H1 (cell line): Measurements from ENCODE around the gene ANGEL2. TPM values are rescaled to one million over a fixed set of nuclear protein-coding genes. Genes with fewer than 3 reads are reported as not detected.
A peak's percentile ranks its signal among the peaks of the same experiment; 100 is the strongest.

Experiments
- CTCF ChIA-PET: fragments of 300-600 bp; sonication (Branson Sonifier 250); formaldehyde crosslinking; loops from one replicate; lab custom pipeline; 2021; ENCODE audit not compliant: partially characterized antibody; lab: Charles Lee
- POLR2A ChIA-PET: fragments of 300-600 bp; sonication (Branson Sonifier 250); formaldehyde crosslinking; loops from one replicate; lab custom pipeline; 2021; ENCODE audit warnings: inconsistent platforms; ENCODE audit not compliant: partially characterized antibody; lab: Charles Lee
- DNase-seq, 2 experiments: peaks; one replicate each; pipeline versions ENCODE4 v3.0.0 to v3.0.0-alpha.2; 2010 to 2022; ENCODE audit warnings: low spot score in 2 of 2, low read depth in 1 of 2, mixed read lengths in 1 of 2
- FAIRE-seq: peaks from 2 replicates; lab custom pipeline; 2011; peaks lifted over from hg19 to GRCh38; lab: Jason Lieb, UNC
- H2AFZ ChIP-seq: 2 replicates; pipeline ENCODE4 v1.8.1; 2012; ENCODE audit warnings: low read length, inconsistent platforms
- H2AK5ac ChIP-seq: 2 replicates; pipeline ENCODE4 v1.6.1; 2013; ENCODE audit warnings: low read depth, low read length
- H2BK120ac ChIP-seq: replicated peaks from 2 replicates; pipeline ENCODE3; 2013; ENCODE audit warnings: low read depth, low read length, inconsistent platforms
- H2BK12ac ChIP-seq: 2 replicates; pipeline ENCODE4 v1.6.1; 2013; ENCODE audit warnings: low read depth, low read length
- H2BK15ac ChIP-seq: 2 replicates; pipeline ENCODE4 v1.6.1; 2013; ENCODE audit warnings: low read length
- H2BK20ac ChIP-seq: 2 replicates; pipeline ENCODE4 v1.6.1; 2013; ENCODE audit warnings: low read length
- H2BK5ac ChIP-seq: 2 replicates; pipeline ENCODE4 v1.6.1; 2013; ENCODE audit warnings: low read depth, low read length
- H3K14ac ChIP-seq: 2 replicates; pipeline ENCODE4 v1.6.1; 2013; ENCODE audit warnings: inconsistent platforms; ENCODE audit not compliant: insufficient read length
- H3K18ac ChIP-seq: 2 replicates; pipeline ENCODE4 v1.6.1; 2013; ENCODE audit warnings: low read length; ENCODE audit errors: extremely low read depth
- H3K23ac ChIP-seq: 2 replicates; pipeline ENCODE4 v1.6.1; 2013; ENCODE audit warnings: inconsistent platforms; ENCODE audit not compliant: insufficient read length
- H3K23me2 ChIP-seq: 2 replicates; pipeline ENCODE4 v1.6.1; 2013; ENCODE audit warnings: low read depth, low read length
- H3K27ac ChIP-seq: 2 replicates; pipeline ENCODE4 v1.6.1; 2011; ENCODE audit warnings: low read depth, low read length, inconsistent platforms
- H3K27me3 ChIP-seq, 4 experiments: replicated peaks in 1 of 4; 1 replicate in 1 of 4; 2 replicates in 3 of 4; pipeline versions ENCODE4 v1.6.1 to v1.8.1; 2011 to 2013; ENCODE audit warnings: low read length in 3 of 4, mild to moderate bottlenecking in 3 of 4, inconsistent platforms in 2 of 4, mixed read lengths in 2 of 4, moderate library complexity in 1 of 4; ENCODE audit not compliant: control insufficient read depth in 3 of 4, insufficient read depth in 3 of 4; ENCODE audit errors: extremely low read depth in 1 of 4
- H3K36me3 ChIP-seq, 4 experiments: 2 replicates each; pipeline versions ENCODE4 v1.6.1 to v1.8.1; 2011 to 2013; ENCODE audit warnings: mild to moderate bottlenecking in 4 of 4, low read length in 3 of 4, moderate library complexity in 2 of 4, control low read depth in 1 of 4, inconsistent platforms in 1 of 4; ENCODE audit not compliant: insufficient read depth in 4 of 4, control insufficient read depth in 2 of 4
- H3K4ac ChIP-seq: replicated peaks from 2 replicates; pipeline ENCODE3; 2013; ENCODE audit warnings: low read length, low read depth, mixed read lengths, inconsistent platforms; ENCODE audit not compliant: insufficient read length
- H3K4me1 ChIP-seq, 4 experiments: replicated peaks in 1 of 4; 1 replicate in 1 of 4; 2 replicates in 3 of 4; pipeline versions ENCODE4 v1.6.1 to v1.8.1; 2011 to 2013; ENCODE audit warnings: low read length in 3 of 4, inconsistent platforms in 2 of 4, mixed read lengths in 1 of 4; ENCODE audit not compliant: insufficient read depth in 4 of 4, control insufficient read depth in 3 of 4
- H3K4me2 ChIP-seq, 2 experiments: 2 replicates each; pipeline versions ENCODE4 v1.6.1 to v1.8.1; 2011 to 2013; ENCODE audit warnings: low read depth in 2 of 2, low read length in 2 of 2, control low read depth in 1 of 2, inconsistent platforms in 1 of 2, mild to moderate bottlenecking in 1 of 2; ENCODE audit not compliant: insufficient read depth in 1 of 2
- H3K4me3 ChIP-seq, 4 experiments: fragments of 200-600, 300-600 bp in 1 of 4; sonication (generic), shearing (Covaris generic), sonication (Bioruptor Twin) in 1 of 4; 2 replicates each; pipeline versions ENCODE4 v1.5.1 to v1.8.1; 2011 to 2016; ENCODE audit warnings: low read length in 4 of 4, low read depth in 3 of 4, control low read depth in 2 of 4, inconsistent platforms in 2 of 4, mild to moderate bottlenecking in 2 of 4, mixed read lengths in 1 of 4, moderate library complexity in 1 of 4; ENCODE audit not compliant: insufficient read depth in 2 of 4; ENCODE audit errors: extremely low read depth in 1 of 4
- H3K56ac ChIP-seq: replicated peaks from 2 replicates; pipeline ENCODE3; 2013; ENCODE audit warnings: low read depth, mild to moderate bottlenecking, mixed read lengths, low read length, inconsistent platforms; ENCODE audit not compliant: insufficient read length
- H3K79me1 ChIP-seq: 2 replicates; pipeline ENCODE4 v1.6.1; 2013; ENCODE audit warnings: low read depth, low read length, control low read depth
- H3K79me2 ChIP-seq, 2 experiments: 2 replicates each; pipeline versions ENCODE4 v1.6.1 to v1.8.1; 2012 to 2013; ENCODE audit warnings: low read length in 2 of 2, mild to moderate bottlenecking in 2 of 2, inconsistent platforms in 1 of 2; ENCODE audit not compliant: insufficient read depth in 2 of 2, control insufficient read depth in 1 of 2
- H3K9ac ChIP-seq, 4 experiments: replicated peaks in 1 of 4; 1 replicate in 1 of 4; 2 replicates in 3 of 4; pipeline versions ENCODE4 v1.6.1 to v1.8.1; 2011 to 2013; ENCODE audit warnings: low read depth in 3 of 4, low read length in 3 of 4, control low read depth in 2 of 4, mild to moderate bottlenecking in 2 of 4, moderate library complexity in 2 of 4, inconsistent platforms in 1 of 4; ENCODE audit errors: extremely low read depth in 1 of 4
- H3K9me3 ChIP-seq, 2 experiments: 2 replicates each; pipeline versions ENCODE4 v1.6.1 to v1.8.1; 2012 to 2013; ENCODE audit warnings: mild to moderate bottlenecking in 2 of 2, moderate library complexity in 2 of 2, control low read depth in 1 of 2, inconsistent platforms in 1 of 2, low read depth in 1 of 2, low read length in 1 of 2, mixed read lengths in 1 of 2; ENCODE audit not compliant: insufficient read depth in 2 of 2
- H4K20me1 ChIP-seq, 2 experiments: replicated peaks in 1 of 2; 2 replicates each; pipeline versions ENCODE3 to v1.8.1; 2011 to 2013; ENCODE audit warnings: inconsistent platforms in 2 of 2, low read length in 2 of 2, mild to moderate bottlenecking in 1 of 2; ENCODE audit not compliant: insufficient read depth in 2 of 2, control insufficient read depth in 1 of 2
- H4K5ac ChIP-seq: 2 replicates; pipeline ENCODE4 v1.6.1; 2013; ENCODE audit warnings: low read length, low read depth, mixed read lengths, inconsistent platforms; ENCODE audit not compliant: insufficient read length
- H4K8ac ChIP-seq: 2 replicates; pipeline ENCODE4 v1.8.0; 2013; ENCODE audit warnings: mild to moderate bottlenecking, moderate library complexity, low read length, inconsistent platforms; ENCODE audit not compliant: insufficient read depth; ENCODE audit errors: extremely low read depth
- H4K91ac ChIP-seq: replicated peaks from 2 replicates; pipeline ENCODE3; 2013; ENCODE audit warnings: low read length, mixed read lengths, inconsistent platforms; ENCODE audit not compliant: insufficient read length
- POLR2A ChIP-seq, 2 experiments: IDR thresholded peaks; 1 replicate in 1 of 2; 2 replicates in 1 of 2; pipeline ENCODE4 v1.6.1; 2011; ENCODE audit warnings: low read depth in 2 of 2, low read length in 2 of 2, mild to moderate bottlenecking in 2 of 2; ENCODE audit errors: control extremely low read depth in 1 of 2
- TAF7 ChIP-seq: optimal IDR thresholded peaks from 2 replicates; pipeline ENCODE3; 2011; ENCODE audit warnings: low read depth, mild to moderate bottlenecking, inconsistent platforms, low read length, moderate library complexity, borderline replicate concordance
- TCF12 ChIP-seq: IDR thresholded peaks from 2 replicates; pipeline ENCODE4 v1.6.1; 2011; ENCODE audit warnings: low read depth, mild to moderate bottlenecking, low read length
- whole genome bisulfite sequencing, 2 experiments: shearing (Covaris generic) in 1 of 2; methylation state at CpG; one replicate each; pipeline versions ENCODE4 v1.1.6 to v1.1.7; 2013 to 2015; ENCODE audit warnings: low lambda C conversion rate in 2 of 2, mixed read lengths in 2 of 2, inconsistent platforms in 1 of 2, low coverage in 1 of 2, missing lambda C conversion rate in 1 of 2; ENCODE audit not compliant: insufficient replicate concordance in 2 of 2, insufficient coverage in 1 of 2, insufficient read length in 1 of 2; ENCODE audit errors: extremely low coverage in 1 of 2, missing lambda C conversion rate in 1 of 2; 5-methylcytosine and 5-hydroxymethylcytosine counted together
- polyA plus RNA-seq, 7 experiments: library from polyadenylated mRNA; depleted of rRNA in 3 of 7; stranded (reverse) in 5 of 7; unstranded in 2 of 7; fragments of >200 nt in 5 of 7; fragments of 200-250 nt in 2 of 7; gene quantifications; 1 replicate in 5 of 7; 2 replicates in 1 of 7; 4 replicates in 1 of 7; pipeline versions ENCODE4 v1.2.1 to v1.2.3, GENCODE V29; 2011 to 2013; ENCODE audit warnings: missing spikeins in 2 of 7, mixed read lengths in 2 of 7
- total RNA-seq: library from RNA; stranded (reverse); fragmentation: NEBNext Ultra II Directional; extraction: Animal tissue kit (Norgen Biotek cat#: 25700); gene quantifications from 2 replicates; pipeline ENCODE4 v1.2.1, GENCODE V29; 2021
- TF ChIP-seq, protein P1 (sequence below): IDR thresholded peaks from 2 replicates; pipeline ENCODE4 v1.6.1; 2012; ENCODE audit warnings: inconsistent platforms

Gene ANGEL2
- total and polyA plus RNA-seq, 2 of the 8 experiments (the other 6 are each of a cell fraction or from before 2014, with no cell fraction given), result 18.1 to 39.9 TPM

DNA sequence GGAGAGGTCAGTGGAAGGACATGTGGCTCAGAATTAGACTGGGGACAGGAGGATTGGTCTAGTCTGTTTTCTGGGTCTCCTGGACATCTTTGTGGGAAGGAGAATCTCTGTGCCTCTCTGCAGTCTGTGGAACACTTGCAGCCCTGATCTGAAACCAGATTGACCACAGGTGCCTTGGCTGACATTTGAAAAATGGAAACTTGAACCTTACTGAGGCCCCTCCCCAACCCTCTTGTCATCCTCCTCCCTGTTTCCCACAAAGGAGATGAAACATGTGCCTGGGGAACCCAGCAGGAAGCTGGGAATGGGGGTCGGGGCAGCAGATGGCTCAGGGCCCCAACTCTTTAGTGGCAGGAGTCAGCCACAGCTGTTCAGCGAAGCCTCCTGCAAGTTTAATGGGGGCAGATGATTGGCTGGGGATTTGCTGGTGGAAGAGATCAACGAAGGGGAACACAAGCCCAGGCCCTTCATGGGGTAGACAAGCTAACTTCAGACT, 47.3 kb downstream of the ANGEL2 start:
- no peak overlapping the region for H4K5ac ChIP-seq
- peak overlapping the region; percentile 20; the same call in 1 of the 2 replicates for H3K27ac ChIP-seq
- DNase-seq, result no peak
- POLR2A ChIA-PET, result interaction anchor here (0.6 to 12.7 kb wide), 25 partner anchors 8 to 360 kb away, joined by 3 to 240 read pairs (median 6); partner anchors contain the start of genes ATF3, FLVCR1 and VASH2
- H3K4ac ChIP-seq, result no peak overlapping the region
- no peaks in the 10 kb centered on the region for H3K27me3 ChIP-seq
- H3K4me3 ChIP-seq, result no peak overlapping the region
- H3K4me2 ChIP-seq, result 0 out of 4 replicates have a peak overlapping the region, but pooled peaks have one; percentile 4 to 12
- H2BK120ac ChIP-seq, result no peak overlapping the region
- FAIRE-seq, result no peak
- 0 out of 7 replicates have a peak overlapping the region, but pooled peaks of 1 of the 4 experiments have one; percentile 17 for H3K9ac ChIP-seq
- WGBS, 2 experiments, result 82% methylated on average over 3 of the region's 3 CpGs; no CpG with 5 or more reads in 1 of the 2 experiments
- no peaks in the 10 kb centered on the region for H3K9me3 ChIP-seq
- no peak overlapping the region for H3K18ac ChIP-seq
- no peak overlapping the region for H4K8ac ChIP-seq
- H3K36me3 ChIP-seq, result peaks cover 36 to 95% (median 76%) of the 10 kb centered on the region in 4 experiments
- H2BK5ac ChIP-seq, result no peak overlapping the region
- H4K20me1 ChIP-seq, result peaks cover 1 to 5% of the 10 kb centered on the region in 2 experiments
- H2BK15ac ChIP-seq, result no peak overlapping the region
- H2AFZ ChIP-seq, result no peak overlapping the region
- TF ChIP-seq POLR2A (IDR thresholded peaks at IDR 0.05; ENCODE audit: control extremely low read depth in 1 of 2, low read depth in 2 of 2, low read length in 2 of 2) (peak in 1 of 2 experiments; percentile 51; a peak in 1 of 3 replicates), TAF7 (no peak), TCF12 (0 out of 2 replicates have a peak, but pooled peaks have one; percentile 56)
- TF ChIP-seq, protein P1, sequence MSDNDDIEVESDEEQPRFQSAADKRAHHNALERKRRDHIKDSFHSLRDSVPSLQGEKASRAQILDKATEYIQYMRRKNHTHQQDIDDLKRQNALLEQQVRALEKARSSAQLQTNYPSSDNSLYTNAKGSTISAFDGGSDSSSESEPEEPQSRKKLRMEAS, result 0 out of 2 replicates have a peak, but pooled peaks have one; percentile 44
- no peak overlapping the region for H2BK20ac ChIP-seq
- H3K79me2 ChIP-seq, result no peaks in the 10 kb centered on the region; a peak in 1 of 4 replicates
- H2AK5ac ChIP-seq, result no peak overlapping the region
- H3K79me1 ChIP-seq, result no peaks in the 10 kb centered on the region
- H3K4me1 ChIP-seq, result peaks cover 0 to 20% (median 8%) of the 10 kb centered on the region in 4 experiments; a peak in 5 of 7 replicates
- no peak overlapping the region for H2BK12ac ChIP-seq
- H3K23me2 ChIP-seq, result no peaks in the 10 kb centered on the region
- no peak overlapping the region for H3K56ac ChIP-seq
- no peak overlapping the region for H3K14ac ChIP-seq
- no peak overlapping the region for H4K91ac ChIP-seq
- no peak overlapping the region for H3K23ac ChIP-seq
- CTCF ChIA-PET, result interaction anchor here (0.6 to 4.8 kb wide), 28 partner anchors 8 to 524 kb away, joined by 3 to 64 read pairs (median 6); partner anchors contain the start of genes RPS6KC1 and VASH2
